HepG2 (cell line): ENCODE measurements around the gene RSBN1L. TPM values are rescaled to one million over a fixed set of nuclear protein-coding genes. Genes with fewer than 3 reads are reported as not detected.

Source experiments
- ATF7-NPFF ChIP-seq: sonication (generic); formaldehyde crosslinking; IDR thresholded peaks from 2 replicates; pipeline ENCODE4 v1.8.1; 2023; ENCODE audit warnings: mild to moderate bottlenecking, low read depth, missing genetic modification reagents, moderate library complexity
- ATRX ChIP-seq: sonication (generic); formaldehyde crosslinking; IDR thresholded peaks from 2 replicates; pipeline ENCODE4 v1.4.0; 2020; ENCODE audit warnings: missing genetic modification reagents, borderline replicate concordance
- HDAC1 ChIP-seq: sonication (generic); formaldehyde crosslinking; IDR thresholded peaks from 2 replicates; pipeline ENCODE4 v1.5.1; 2020; ENCODE audit warnings: mild to moderate bottlenecking, missing genetic modification reagents
- HNRNPH1 ChIP-seq: fragments of 200-400 bp; formaldehyde crosslinking; optimal IDR thresholded peaks from 2 replicates; pipeline ENCODE3; 2017; ENCODE audit warnings: mild to moderate bottlenecking, low read depth, low read length
- HOXD1 ChIP-seq: sonication (generic); formaldehyde crosslinking; IDR thresholded peaks from 2 replicates; pipeline ENCODE4 v1.5.0; 2020; ENCODE audit warnings: missing genetic modification reagents
- KLF12 ChIP-seq: sonication (generic); formaldehyde crosslinking; IDR thresholded peaks from 2 replicates; pipeline ENCODE4 v1.4.0; 2020; ENCODE audit warnings: missing genetic modification reagents, borderline replicate concordance
- MTA1 ChIP-seq: sonication (generic); formaldehyde crosslinking; IDR thresholded peaks from 2 replicates; pipeline ENCODE4 v1.4.0; 2020; ENCODE audit warnings: missing genetic modification reagents, mild to moderate bottlenecking, borderline replicate concordance
- NAIF1 ChIP-seq: sonication (generic); formaldehyde crosslinking; IDR thresholded peaks from 2 replicates; pipeline ENCODE4 v1.5.0; 2020; ENCODE audit warnings: mild to moderate bottlenecking, missing genetic modification reagents, borderline replicate concordance
- PCBP2 ChIP-seq: fragments of 200-400 bp; formaldehyde crosslinking; optimal IDR thresholded peaks from 2 replicates; pipeline ENCODE3; 2018; ENCODE audit warnings: low read length, low read depth; ENCODE audit not compliant: poor library complexity, severe bottlenecking
- PPARG ChIP-seq: conservative IDR thresholded peaks from 2 replicates; pipeline ENCODE4 v1.6.1; 2016; ENCODE audit warnings: missing biosample characterization, missing genetic modification reagents
- PRMT3 ChIP-seq: sonication (generic); formaldehyde crosslinking; IDR thresholded peaks from 2 replicates; pipeline ENCODE4 v1.8.1; 2022; ENCODE audit warnings: low read depth, mild to moderate bottlenecking, moderate library complexity, missing genetic modification reagents, borderline replicate concordance
- RARA ChIP-seq: IDR thresholded peaks from 2 replicates; pipeline ENCODE4 v1.6.1; 2016; ENCODE audit warnings: missing genetic modification reagents, missing compliant biosample characterization
- SCMH1 ChIP-seq: sonication (generic); formaldehyde crosslinking; IDR thresholded peaks from 2 replicates; pipeline ENCODE4 v1.9.0; 2021; ENCODE audit warnings: missing genetic modification reagents, mild to moderate bottlenecking, borderline replicate concordance
- SMARCE1 ChIP-seq: fragments of 450-650 bp; IDR thresholded peaks from 2 replicates; pipeline ENCODE4 v1.6.1; 2017; ENCODE audit warnings: borderline replicate concordance
- SPEN ChIP-seq: sonication (generic); formaldehyde crosslinking; IDR thresholded peaks from 2 replicates; pipeline ENCODE4 v1.5.1; 2020; ENCODE audit warnings: low read depth, mild to moderate bottlenecking, missing genetic modification reagents
- THAP11 ChIP-seq: IDR thresholded peaks from 2 replicates; pipeline ENCODE4 v1.6.1; 2016; ENCODE audit warnings: missing biosample characterization, missing genetic modification reagents
- ZFYVE20 ChIP-seq: sonication (generic); formaldehyde crosslinking; IDR thresholded peaks from 2 replicates; pipeline ENCODE4 v1.8.0; 2023; ENCODE audit warnings: low read depth, mild to moderate bottlenecking, moderate library complexity, missing genetic modification reagents, borderline replicate concordance
- ZNF207 ChIP-seq: fragments of 450-650 bp; IDR thresholded peaks from 2 replicates; pipeline ENCODE4 v1.6.1; 2016; ENCODE audit warnings: antibody characterized with exemption, borderline replicate concordance
- ZNF549 ChIP-seq: sonication (generic); formaldehyde crosslinking; IDR thresholded peaks from 2 replicates; pipeline ENCODE4 v1.5.0; 2020; ENCODE audit warnings: missing genetic modification reagents
- ZNF562 ChIP-seq: sonication (generic); formaldehyde crosslinking; IDR thresholded peaks from 2 replicates; pipeline ENCODE4 v1.8.0; 2022; ENCODE audit warnings: missing genetic modification reagents, borderline replicate concordance
- ZNF776 ChIP-seq: sonication (generic); formaldehyde crosslinking; IDR thresholded peaks from 2 replicates; pipeline ENCODE4 v1.4.0; 2020; ENCODE audit warnings: mild to moderate bottlenecking, missing genetic modification reagents
- polyA plus RNA-seq, 8 experiments: library from polyadenylated mRNA; depleted of rRNA in 3 of 8; stranded (reverse) in 7 of 8; unstranded in 1 of 8; fragments of >200 nt; fragmentation: Illumina TruSeq in 4 of 8; extraction: Trizol in 4 of 8; gene quantifications; 2 replicates each; pipeline versions ENCODE4 v1.2.1 to v1.2.3, GENCODE V29; 2011 to 2016; ENCODE audit warnings: low read depth in 4 of 8, missing spikeins in 1 of 8, mixed read lengths in 1 of 8; ENCODE audit not compliant: insufficient read depth in 1 of 8
- total RNA-seq, 5 experiments: library from RNA; depleted of rRNA; stranded (reverse); fragments of >200 nt; fragmentation: Illumina TruSeq; extraction: Trizol; gene quantifications; 2 replicates each; pipeline ENCODE4 v1.2.3, GENCODE V29; 2016; ENCODE audit warnings: low read depth in 1 of 5
- TF ChIP-seq, protein P1 (sequence below): sonication (generic); IDR thresholded peaks from 2 replicates; pipeline ENCODE4 v1.6.1; 2016; ENCODE audit warnings: low read depth, borderline replicate concordance
- TF ChIP-seq, protein P2 (sequence below), 2 experiments: sonication (generic) in 1 of 2; formaldehyde crosslinking in 1 of 2; IDR thresholded peaks; 2 replicates each; pipeline versions ENCODE4 v1.4.0 to v1.6.1; 2018 to 2020; ENCODE audit warnings: missing genetic modification reagents in 2 of 2, borderline replicate concordance in 1 of 2, low read depth in 1 of 2, mild to moderate bottlenecking in 1 of 2, missing biosample characterization in 1 of 2
- TF ChIP-seq, protein P3 (sequence below): sonication (generic); formaldehyde crosslinking; IDR thresholded peaks from 2 replicates; pipeline ENCODE4 v1.5.0; 2020; ENCODE audit warnings: mild to moderate bottlenecking, missing genetic modification reagents, borderline replicate concordance

Gene RSBN1L
- total and polyA plus RNA-seq, 2 of the 13 experiments (the other 11 are each of a cell fraction or from before 2014, with no cell fraction given): 7.7 to 21.3 TPM

DNA sequence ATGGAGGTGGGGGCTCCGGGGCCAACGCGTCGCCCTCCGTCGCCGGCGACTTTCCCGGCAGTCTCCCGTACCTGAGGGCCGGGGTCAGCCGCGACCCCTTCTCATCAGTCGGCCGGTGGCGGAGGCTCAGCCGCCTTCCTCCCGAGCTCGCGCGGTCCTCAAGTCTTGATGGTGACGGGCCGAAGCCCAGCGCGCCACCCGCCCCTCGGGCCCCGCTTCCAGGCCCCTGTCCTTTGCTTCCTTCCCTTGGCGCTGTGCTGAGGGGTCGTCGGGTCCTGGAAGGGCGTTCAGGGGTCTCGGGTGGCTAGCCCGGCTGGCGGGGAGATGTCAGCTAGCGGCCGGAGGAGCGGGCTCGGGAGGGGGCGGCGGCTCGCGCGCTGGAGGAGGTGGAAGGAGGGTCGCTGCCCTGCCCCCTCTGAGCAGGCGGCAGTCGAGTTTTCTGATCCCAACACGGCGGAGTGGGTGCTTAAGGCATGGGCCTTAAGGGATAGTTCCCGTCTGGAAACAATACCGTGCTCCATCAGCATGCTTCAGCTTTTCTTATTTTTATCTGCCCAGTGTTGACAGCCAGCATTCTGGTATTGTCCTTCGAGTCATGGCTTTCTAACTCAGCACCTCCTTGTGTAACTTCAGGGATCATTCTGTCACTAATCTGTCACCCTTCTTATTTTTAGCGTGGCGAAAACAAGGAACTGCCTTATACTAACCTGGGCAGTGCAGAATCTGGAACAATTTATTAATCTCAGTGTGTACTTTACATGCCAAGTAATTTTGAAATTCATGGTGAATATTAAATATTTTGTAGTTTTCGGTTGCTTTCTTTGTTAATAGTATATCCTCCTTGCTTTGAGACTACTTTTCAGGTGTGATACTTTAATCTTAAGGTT lies 103.1 kb downstream of the RSBN1L start (continued):
- TF ChIP-seq, protein P1, sequence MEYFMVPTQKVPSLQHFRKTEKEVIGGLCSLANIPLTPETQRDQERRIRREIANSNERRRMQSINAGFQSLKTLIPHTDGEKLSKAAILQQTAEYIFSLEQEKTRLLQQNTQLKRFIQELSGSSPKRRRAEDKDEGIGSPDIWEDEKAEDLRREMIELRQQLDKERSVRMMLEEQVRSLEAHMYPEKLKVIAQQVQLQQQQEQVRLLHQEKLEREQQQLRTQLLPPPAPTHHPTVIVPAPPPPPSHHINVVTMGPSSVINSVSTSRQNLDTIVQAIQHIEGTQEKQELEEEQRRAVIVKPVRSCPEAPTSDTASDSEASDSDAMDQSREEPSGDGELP: no peak
- TF ChIP-seq MTA1 (CRISPR knock-in tag) (peak; percentile 69; the same call in 1 of the 2 replicates), ATRX (no peak), HNRNPH1 (no peak), THAP11 (CRISPR knock-in tag) (no peak; the same call in 1 of the 2 replicates), ATF7-NPFF (CRISPR knock-in tag) (peak; percentile 24; the same call in 1 of the 2 replicates), HOXD1 (CRISPR knock-in tag) (no peak), PPARG (CRISPR knock-in tag) (no peak), PRMT3 (no peak), PCBP2 (no peak), ZNF776 (CRISPR knock-in tag) (no peak), HDAC1 (CRISPR knock-in tag) (peak; percentile 1; the same call in 1 of the 2 replicates), SPEN (no peak), SMARCE1 (no peak), ZNF562 (CRISPR knock-in tag) (no peak), NAIF1 (0 out of 2 replicates have a peak, but pooled peaks have one; percentile 18), ZNF549 (no peak), KLF12 (no peak), SCMH1 (CRISPR knock-in tag) (no peak), ZNF207 (no peak), ZFYVE20 (0 out of 2 replicates have a peak, but pooled peaks have one; percentile 49), RARA (no peak)
- TF ChIP-seq, protein P2, sequence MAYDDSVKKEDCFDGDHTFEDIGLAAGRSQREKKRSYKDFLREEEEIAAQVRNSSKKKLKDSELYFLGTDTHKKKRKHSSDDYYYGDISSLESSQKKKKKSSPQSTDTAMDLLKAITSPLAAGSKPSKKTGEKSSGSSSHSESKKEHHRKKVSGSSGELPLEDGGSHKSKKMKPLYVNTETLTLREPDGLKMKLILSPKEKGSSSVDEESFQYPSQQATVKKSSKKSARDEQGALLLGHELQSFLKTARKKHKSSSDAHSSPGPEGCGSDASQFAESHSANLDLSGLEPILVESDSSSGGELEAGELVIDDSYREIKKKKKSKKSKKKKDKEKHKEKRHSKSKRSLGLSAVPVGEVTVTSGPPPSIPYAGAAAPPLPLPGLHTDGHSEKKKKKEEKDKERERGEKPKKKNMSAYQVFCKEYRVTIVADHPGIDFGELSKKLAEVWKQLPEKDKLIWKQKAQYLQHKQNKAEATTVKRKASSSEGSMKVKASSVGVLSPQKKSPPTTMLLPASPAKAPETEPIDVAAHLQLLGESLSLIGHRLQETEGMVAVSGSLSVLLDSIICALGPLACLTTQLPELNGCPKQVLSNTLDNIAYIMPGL (CRISPR knock-in tag; IDR thresholded peaks at IDR 0.05; ENCODE audit: borderline replicate concordance in 1 of 2, low read depth in 1 of 2): peak in 1 of 2 experiments; percentile 77; a peak in 2 of 4 replicates
- TF ChIP-seq, protein P3, sequence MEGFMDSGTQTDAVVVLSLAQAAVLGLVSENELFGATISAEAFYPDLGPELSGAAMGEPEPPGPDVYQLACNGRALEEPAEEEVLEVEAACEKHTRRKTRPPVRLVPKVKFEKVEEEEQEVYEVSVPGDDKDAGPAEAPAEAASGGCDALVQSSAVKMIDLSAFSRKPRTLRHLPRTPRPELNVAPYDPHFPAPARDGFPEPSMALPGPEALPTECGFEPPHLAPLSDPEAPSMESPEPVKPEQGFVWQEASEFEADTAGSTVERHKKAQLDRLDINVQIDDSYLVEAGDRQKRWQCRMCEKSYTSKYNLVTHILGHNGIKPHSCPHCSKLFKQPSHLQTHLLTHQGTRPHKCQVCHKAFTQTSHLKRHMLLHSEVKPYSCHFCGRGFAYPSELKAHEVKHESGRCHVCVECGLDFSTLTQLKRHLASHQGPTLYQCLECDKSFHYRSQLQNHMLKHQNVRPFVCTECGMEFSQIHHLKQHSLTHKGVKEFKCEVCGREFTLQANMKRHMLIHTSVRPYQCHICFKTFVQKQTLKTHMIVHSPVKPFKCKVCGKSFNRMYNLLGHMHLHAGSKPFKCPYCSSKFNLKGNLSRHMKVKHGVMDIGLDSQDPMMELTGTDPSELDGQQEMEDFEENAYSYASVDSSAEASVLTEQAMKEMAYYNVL (CRISPR knock-in tag): no peak
